Measurements from ENCODE around the gene HIP1R. TPM values are rescaled to one million over a fixed set of nuclear protein-coding genes. Genes with fewer than 3 reads are reported as not detected.

Gene HIP1R
- total RNA-seq, 1 donor from 2014 or later = 22.2 TPM

DNA sequence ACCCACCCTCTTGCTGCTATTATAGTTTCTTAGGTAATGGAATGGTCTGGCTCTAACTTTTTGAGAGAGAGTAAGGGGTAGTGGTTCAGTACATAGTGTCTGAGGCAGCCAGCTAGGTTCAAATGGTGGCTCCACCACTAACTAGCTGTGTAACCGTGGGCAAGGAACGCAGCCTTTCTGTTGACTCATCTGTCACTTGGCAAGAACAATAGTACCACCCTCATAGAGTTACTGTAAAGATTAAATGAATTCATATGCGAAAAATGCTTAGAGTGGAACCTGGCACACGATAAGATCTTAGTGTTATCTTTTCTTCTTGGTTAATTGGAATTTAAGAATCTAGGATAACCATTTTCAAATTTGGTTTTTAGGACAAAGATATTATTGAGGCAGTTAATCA is 46.9 kb upstream of the HIP1R start:
- DNase-seq (ENCODE audit: low read depth) = peak; percentile 79
- Histone ChIP-seq H3K36me3 (ENCODE audit: insufficient read depth, low read length) (no peaks in the 10 kb centered on the region), H3K4me1 (ENCODE audit: insufficient read depth, low read length) (no peaks in the 10 kb centered on the region), H4K20me1 (ENCODE audit: insufficient read depth, low read length) (no peaks in the 10 kb centered on the region), H3K27ac (ENCODE audit: low read depth, low read length) (no peak overlapping the region), H3K4me2 (ENCODE audit: low read length) (no peak overlapping the region), H3K79me2 (ENCODE audit: insufficient read depth, low read length) (no peaks in the 10 kb centered on the region), H2AFZ (ENCODE audit: low read depth, low read length) (no peak overlapping the region), H3K27me3 (ENCODE audit: insufficient read depth, low read length) (no peaks in the 10 kb centered on the region), H3K4me3 (ENCODE audit: insufficient read depth, low read depth, low read length) (no peak overlapping the region), H3K9me3 (ENCODE audit: insufficient read depth, low read depth, low read length) (no peaks in the 10 kb centered on the region), H3K9ac (ENCODE audit: low read length) (no peak overlapping the region)
- Mint-ChIP-seq H3K36me3 (ENCODE audit: low read depth, unreplicated experiment) (peaks cover 3% of the 10 kb centered on the region), H3K4me1 (ENCODE audit: low read depth, unreplicated experiment) (peaks cover 12% of the 10 kb centered on the region), H3K4me3 (ENCODE audit: unreplicated experiment) (no peak overlapping the region), H3K9me3 (ENCODE audit: unreplicated experiment) (no peaks in the 10 kb centered on the region), H3K27me3 (ENCODE audit: low read depth, unreplicated experiment) (no peaks in the 10 kb centered on the region), H3K27ac (ENCODE audit: unreplicated experiment) (no peak overlapping the region)
- TF ChIP-seq EZH2 (IDR thresholded peaks at IDR 0.05; ENCODE audit: insufficient read depth, low read length) = no peak
- TF ChIP-seq, protein P1, sequence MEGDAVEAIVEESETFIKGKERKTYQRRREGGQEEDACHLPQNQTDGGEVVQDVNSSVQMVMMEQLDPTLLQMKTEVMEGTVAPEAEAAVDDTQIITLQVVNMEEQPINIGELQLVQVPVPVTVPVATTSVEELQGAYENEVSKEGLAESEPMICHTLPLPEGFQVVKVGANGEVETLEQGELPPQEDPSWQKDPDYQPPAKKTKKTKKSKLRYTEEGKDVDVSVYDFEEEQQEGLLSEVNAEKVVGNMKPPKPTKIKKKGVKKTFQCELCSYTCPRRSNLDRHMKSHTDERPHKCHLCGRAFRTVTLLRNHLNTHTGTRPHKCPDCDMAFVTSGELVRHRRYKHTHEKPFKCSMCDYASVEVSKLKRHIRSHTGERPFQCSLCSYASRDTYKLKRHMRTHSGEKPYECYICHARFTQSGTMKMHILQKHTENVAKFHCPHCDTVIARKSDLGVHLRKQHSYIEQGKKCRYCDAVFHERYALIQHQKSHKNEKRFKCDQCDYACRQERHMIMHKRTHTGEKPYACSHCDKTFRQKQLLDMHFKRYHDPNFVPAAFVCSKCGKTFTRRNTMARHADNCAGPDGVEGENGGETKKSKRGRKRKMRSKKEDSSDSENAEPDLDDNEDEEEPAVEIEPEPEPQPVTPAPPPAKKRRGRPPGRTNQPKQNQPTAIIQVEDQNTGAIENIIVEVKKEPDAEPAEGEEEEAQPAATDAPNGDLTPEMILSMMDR (IDR thresholded peaks at IDR 0.05; ENCODE audit: insufficient read depth, low read depth, low read length) = no peak
- peak; percentile 45 for FAIRE-seq

DNA sequence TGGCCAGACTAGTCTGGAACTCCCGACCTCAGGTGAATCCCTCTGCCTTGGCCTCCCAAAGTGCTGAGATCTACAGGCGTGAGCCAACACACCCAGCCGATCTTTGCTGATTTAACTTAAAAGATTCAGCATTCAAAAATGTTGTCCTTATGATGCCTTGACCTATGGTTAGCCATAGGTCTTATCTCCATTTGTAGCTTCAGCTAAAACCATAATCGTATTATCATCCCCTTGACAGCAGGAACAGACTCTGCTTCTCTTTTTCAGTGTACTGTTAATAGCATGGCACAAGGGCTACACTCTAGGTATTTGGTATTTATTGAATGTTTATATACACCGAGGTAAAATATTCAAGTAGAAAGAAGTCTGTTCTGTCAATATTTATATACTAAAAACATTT is 45.6 kb upstream of the HIP1R start:
- DNase-seq (ENCODE audit: low read depth) = no peak
- no peaks in the 10 kb centered on the region for H3K9me3 Mint-ChIP-seq (ENCODE audit: unreplicated experiment)
- H3K9me3 ChIP-seq (ENCODE audit: insufficient read depth, low read depth, low read length) = no peaks in the 10 kb centered on the region
- H3K36me3 ChIP-seq (ENCODE audit: insufficient read depth, low read length) = no peaks in the 10 kb centered on the region
- H3K27me3 ChIP-seq (ENCODE audit: insufficient read depth, low read length) = no peaks in the 10 kb centered on the region
- peaks cover 3% of the 10 kb centered on the region for H3K36me3 Mint-ChIP-seq (ENCODE audit: low read depth, unreplicated experiment)
- H3K27ac ChIP-seq (ENCODE audit: low read depth, low read length) = no peak overlapping the region
- H3K4me2 ChIP-seq (ENCODE audit: low read length) = no peak overlapping the region
- peaks cover 12% of the 10 kb centered on the region for H3K4me1 Mint-ChIP-seq (ENCODE audit: low read depth, unreplicated experiment)
- no peak overlapping the region for H3K4me3 Mint-ChIP-seq (ENCODE audit: unreplicated experiment)
- H3K79me2 ChIP-seq (ENCODE audit: insufficient read depth, low read length) = no peaks in the 10 kb centered on the region
- H3K27ac Mint-ChIP-seq (ENCODE audit: unreplicated experiment) = peak overlapping the region; percentile 66
- no peaks in the 10 kb centered on the region for H3K4me1 ChIP-seq (ENCODE audit: insufficient read depth, low read length)
- no peaks in the 10 kb centered on the region for H3K27me3 Mint-ChIP-seq (ENCODE audit: low read depth, unreplicated experiment)
- no peak overlapping the region for H2AFZ ChIP-seq (ENCODE audit: low read depth, low read length)
- FAIRE-seq = no peak
- no peak overlapping the region for H3K9ac ChIP-seq (ENCODE audit: low read length)
- no peak overlapping the region for H3K4me3 ChIP-seq (ENCODE audit: insufficient read depth, low read depth, low read length)
- TF ChIP-seq, protein P1 (IDR thresholded peaks at IDR 0.05; ENCODE audit: insufficient read depth, low read depth, low read length) = no peak
- TF ChIP-seq EZH2 (IDR thresholded peaks at IDR 0.05; ENCODE audit: insufficient read depth, low read length) = no peak
- no peaks in the 10 kb centered on the region for H4K20me1 ChIP-seq (ENCODE audit: insufficient read depth, low read length)

DNA sequence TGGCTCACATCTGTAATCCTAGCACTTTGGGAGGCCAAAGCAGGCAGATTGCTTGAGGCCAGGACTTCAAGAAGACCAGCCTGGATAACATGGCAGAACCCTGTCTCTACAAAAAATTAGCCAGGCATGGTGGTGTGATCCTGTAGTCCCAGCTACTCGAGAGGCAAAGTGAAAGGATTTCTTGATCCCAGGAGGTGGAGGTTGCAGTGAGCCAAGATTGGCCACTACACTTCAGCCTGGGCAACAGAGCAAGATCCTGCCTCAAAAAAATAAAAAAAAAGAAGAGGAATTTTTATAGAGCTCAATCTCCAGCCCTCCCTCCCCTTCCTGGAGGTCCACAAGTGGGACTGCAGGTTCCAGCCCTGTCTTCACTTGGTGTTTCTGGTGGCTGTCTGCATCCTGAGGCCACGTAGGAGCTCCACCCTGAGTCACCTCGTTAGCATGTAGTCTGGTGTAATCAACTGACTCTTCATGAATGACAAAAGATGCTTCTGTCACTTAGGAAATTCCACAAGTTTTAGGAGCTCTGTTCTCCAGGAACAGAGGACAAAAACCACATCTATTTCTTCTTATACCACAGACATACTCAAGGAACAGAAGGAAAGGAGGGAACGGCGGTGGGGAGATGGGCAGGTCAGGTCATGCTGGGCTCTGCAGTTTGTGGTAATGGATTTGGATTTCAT is 44.7 kb upstream of the HIP1R start:
- FAIRE-seq = no peak
- no peak overlapping the region for H3K9ac ChIP-seq (ENCODE audit: low read length)
- H3K27ac Mint-ChIP-seq (ENCODE audit: unreplicated experiment) = no peak overlapping the region
- no peak for TF ChIP-seq EZH2 (IDR thresholded peaks at IDR 0.05; ENCODE audit: insufficient read depth, low read length)
- TF ChIP-seq, protein P1 (IDR thresholded peaks at IDR 0.05; ENCODE audit: insufficient read depth, low read depth, low read length) = no peak
- H3K36me3 ChIP-seq (ENCODE audit: insufficient read depth, low read length) = no peaks in the 10 kb centered on the region
- H2AFZ ChIP-seq (ENCODE audit: low read depth, low read length) = no peak overlapping the region
- H3K79me2 ChIP-seq (ENCODE audit: insufficient read depth, low read length) = no peaks in the 10 kb centered on the region
- no peaks in the 10 kb centered on the region for H3K9me3 ChIP-seq (ENCODE audit: insufficient read depth, low read depth, low read length)
- H3K4me1 Mint-ChIP-seq (ENCODE audit: low read depth, unreplicated experiment) = peaks cover 12% of the 10 kb centered on the region
- no peak overlapping the region for H3K4me2 ChIP-seq (ENCODE audit: low read length)
- no peaks in the 10 kb centered on the region for H3K9me3 Mint-ChIP-seq (ENCODE audit: unreplicated experiment)
- H3K4me3 ChIP-seq (ENCODE audit: insufficient read depth, low read depth, low read length) = no peak overlapping the region
- H3K27me3 Mint-ChIP-seq (ENCODE audit: low read depth, unreplicated experiment) = peaks cover under 1% of the 10 kb centered on the region
- H3K27ac ChIP-seq (ENCODE audit: low read depth, low read length) = no peak overlapping the region
- H3K4me1 ChIP-seq (ENCODE audit: insufficient read depth, low read length) = no peaks in the 10 kb centered on the region
- H3K27me3 ChIP-seq (ENCODE audit: insufficient read depth, low read length) = no peaks in the 10 kb centered on the region
- H3K4me3 Mint-ChIP-seq (ENCODE audit: unreplicated experiment) = no peak overlapping the region
- no peaks in the 10 kb centered on the region for H4K20me1 ChIP-seq (ENCODE audit: insufficient read depth, low read length)
- H3K36me3 Mint-ChIP-seq (ENCODE audit: low read depth, unreplicated experiment) = peaks cover 3% of the 10 kb centered on the region
- DNase-seq (ENCODE audit: low read depth) = peak; percentile 47

All from astrocyte (in vitro differentiated cells and primary cell).